Nephron (organoid): ENCODE data around the gene IDI2.

ENCODE experiments used
- H3K27ac Mint-ChIP-seq, 3 experiments: 2 replicates each; pipeline ENCODE4 v1.8.0; 2020; ENCODE audit warnings: mixed read lengths in 3 of 3, mild to moderate bottlenecking in 2 of 3, moderate library complexity in 1 of 3
- H3K27me3 Mint-ChIP-seq: 2 replicates; pipeline ENCODE4 v1.8.0; 2021; ENCODE audit warnings: low read depth, mild to moderate bottlenecking, moderate library complexity, mixed read lengths
- H3K36me3 Mint-ChIP-seq: 2 replicates; pipeline ENCODE4 v1.8.0; 2020; ENCODE audit warnings: low read depth, mixed read lengths
- H3K4me1 Mint-ChIP-seq: 2 replicates; pipeline ENCODE4 v1.8.0; 2020; ENCODE audit warnings: mixed read lengths
- H3K4me3 Mint-ChIP-seq, 3 experiments: 2 replicates each; pipeline ENCODE4 v1.8.0; 2020; ENCODE audit warnings: mild to moderate bottlenecking in 3 of 3, mixed read lengths in 3 of 3, moderate library complexity in 2 of 3
- H3K9me3 Mint-ChIP-seq: 2 replicates; pipeline ENCODE4 v1.8.0; 2020; ENCODE audit warnings: mixed read lengths
- TF ChIP-seq, protein P1 (sequence below), 3 experiments: fragments of 200-600 bp; sonication (generic); IDR thresholded peaks; one replicate each; pipeline ENCODE4 v1.5.0; 2021; ENCODE audit warnings: antibody characterized with exemption in 3 of 3; ENCODE audit not compliant: unreplicated experiment in 3 of 3

The IDI2 gene

DNA sequence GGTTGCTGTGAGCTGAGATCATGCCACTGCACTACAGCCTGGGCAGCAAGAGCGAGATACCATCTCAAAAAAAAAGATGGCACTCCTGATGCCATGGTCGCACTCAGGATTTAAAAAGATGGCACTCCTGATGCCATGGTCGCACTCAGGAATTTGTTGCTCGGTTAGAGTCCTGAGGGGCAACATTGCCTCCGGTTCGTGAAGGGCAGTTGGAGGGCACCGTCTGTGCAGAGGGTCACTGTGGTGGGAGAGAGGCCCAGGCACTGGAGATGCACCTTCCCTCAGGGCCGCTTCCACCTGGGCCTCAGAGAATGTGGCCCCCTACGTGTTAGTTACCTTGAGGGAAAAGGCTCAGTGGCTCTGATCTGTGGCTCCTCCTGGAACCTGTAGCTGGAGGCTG lies 19.1 kb downstream of the IDI2 start:
- H3K4me3 Mint-ChIP-seq, result no peak overlapping the region
- no peaks in the 10 kb centered on the region for H3K27me3 Mint-ChIP-seq
- peaks cover 16% of the 10 kb centered on the region for H3K9me3 Mint-ChIP-seq
- TF ChIP-seq, protein P1, sequence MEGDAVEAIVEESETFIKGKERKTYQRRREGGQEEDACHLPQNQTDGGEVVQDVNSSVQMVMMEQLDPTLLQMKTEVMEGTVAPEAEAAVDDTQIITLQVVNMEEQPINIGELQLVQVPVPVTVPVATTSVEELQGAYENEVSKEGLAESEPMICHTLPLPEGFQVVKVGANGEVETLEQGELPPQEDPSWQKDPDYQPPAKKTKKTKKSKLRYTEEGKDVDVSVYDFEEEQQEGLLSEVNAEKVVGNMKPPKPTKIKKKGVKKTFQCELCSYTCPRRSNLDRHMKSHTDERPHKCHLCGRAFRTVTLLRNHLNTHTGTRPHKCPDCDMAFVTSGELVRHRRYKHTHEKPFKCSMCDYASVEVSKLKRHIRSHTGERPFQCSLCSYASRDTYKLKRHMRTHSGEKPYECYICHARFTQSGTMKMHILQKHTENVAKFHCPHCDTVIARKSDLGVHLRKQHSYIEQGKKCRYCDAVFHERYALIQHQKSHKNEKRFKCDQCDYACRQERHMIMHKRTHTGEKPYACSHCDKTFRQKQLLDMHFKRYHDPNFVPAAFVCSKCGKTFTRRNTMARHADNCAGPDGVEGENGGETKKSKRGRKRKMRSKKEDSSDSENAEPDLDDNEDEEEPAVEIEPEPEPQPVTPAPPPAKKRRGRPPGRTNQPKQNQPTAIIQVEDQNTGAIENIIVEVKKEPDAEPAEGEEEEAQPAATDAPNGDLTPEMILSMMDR (IDR thresholded peaks at IDR 0.05; ENCODE audit: unreplicated experiment in 3 of 3), result no peak
- H3K4me1 Mint-ChIP-seq, result no peaks in the 10 kb centered on the region
- peaks cover 85% of the 10 kb centered on the region for H3K36me3 Mint-ChIP-seq
- no peak overlapping the region for H3K27ac Mint-ChIP-seq

DNA sequence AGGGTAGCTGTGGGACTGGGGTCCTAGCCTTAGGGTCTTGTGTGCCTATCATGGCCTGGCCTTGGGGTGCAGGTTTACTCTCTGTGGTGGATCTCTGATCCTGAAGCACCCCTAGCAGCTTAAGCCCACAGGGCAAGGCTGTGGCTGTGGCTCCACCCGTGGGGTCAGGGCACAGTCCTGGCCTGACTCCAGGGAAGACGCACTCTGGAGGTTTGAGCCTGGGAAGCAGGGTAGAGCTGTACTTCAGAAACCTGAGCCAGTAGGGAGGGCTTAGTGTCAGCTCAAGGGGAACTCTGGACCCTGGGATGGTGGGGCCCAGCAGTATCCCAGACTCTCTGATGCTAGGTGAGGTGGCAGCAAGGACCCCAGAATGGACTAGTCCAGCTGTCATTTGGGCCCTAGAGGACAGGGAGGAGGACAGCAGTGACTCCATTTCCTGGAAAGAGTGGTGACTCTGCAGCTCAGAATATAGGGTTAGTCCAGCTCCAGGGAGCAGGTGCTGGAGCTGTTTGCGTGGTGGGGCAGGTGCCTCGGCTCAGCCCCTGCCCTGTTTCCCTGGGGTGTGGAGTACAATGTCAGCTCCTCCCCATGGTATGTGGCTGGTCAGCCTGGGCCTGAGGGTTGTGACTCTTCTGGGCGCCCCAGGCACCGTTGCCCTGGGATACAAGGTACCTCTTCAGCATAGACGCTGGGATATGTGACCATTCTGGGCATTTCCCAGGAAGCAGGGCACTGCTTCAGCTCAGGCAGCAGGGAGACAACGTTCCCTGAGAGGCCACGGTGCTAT lies 21.6 kb downstream of the IDI2 start:
- H3K27ac Mint-ChIP-seq, result no peak overlapping the region
- no peaks in the 10 kb centered on the region for H3K4me1 Mint-ChIP-seq
- H3K9me3 Mint-ChIP-seq, result peaks cover 28% of the 10 kb centered on the region
- H3K27me3 Mint-ChIP-seq, result no peaks in the 10 kb centered on the region
- H3K36me3 Mint-ChIP-seq, result peaks cover 90% of the 10 kb centered on the region
- no peak overlapping the region for H3K4me3 Mint-ChIP-seq
- TF ChIP-seq, protein P1 (IDR thresholded peaks at IDR 0.05; ENCODE audit: unreplicated experiment in 3 of 3), result no peak

- Mint-ChIP-seq H3K4me3 (no peak overlapping the region), H3K4me1 (no peaks in the 10 kb centered on the region), H3K36me3 (peaks cover 89% of the 10 kb centered on the region), H3K27me3 (no peaks in the 10 kb centered on the region), H3K9me3 (peaks cover 28% of the 10 kb centered on the region), H3K27ac (no peak overlapping the region)
- TF ChIP-seq, protein P1 (IDR thresholded peaks at IDR 0.05; ENCODE audit: unreplicated experiment in 3 of 3), result no peak
These were observed 23.1 kb downstream of the IDI2 start for GRCh38 chr10:1002425-1003006.

- Mint-ChIP-seq H3K36me3 (peaks cover 92% of the 10 kb centered on the region), H3K4me3 (no peak overlapping the region), H3K4me1 (no peaks in the 10 kb centered on the region), H3K27ac (no peak overlapping the region), H3K9me3 (peaks cover 18% of the 10 kb centered on the region), H3K27me3 (no peaks in the 10 kb centered on the region)
- TF ChIP-seq, protein P1 (IDR thresholded peaks at IDR 0.05; ENCODE audit: unreplicated experiment in 3 of 3), result no peak
These were observed 28.2 kb downstream of the IDI2 start for GRCh38 chr10:997266-998022.

DNA sequence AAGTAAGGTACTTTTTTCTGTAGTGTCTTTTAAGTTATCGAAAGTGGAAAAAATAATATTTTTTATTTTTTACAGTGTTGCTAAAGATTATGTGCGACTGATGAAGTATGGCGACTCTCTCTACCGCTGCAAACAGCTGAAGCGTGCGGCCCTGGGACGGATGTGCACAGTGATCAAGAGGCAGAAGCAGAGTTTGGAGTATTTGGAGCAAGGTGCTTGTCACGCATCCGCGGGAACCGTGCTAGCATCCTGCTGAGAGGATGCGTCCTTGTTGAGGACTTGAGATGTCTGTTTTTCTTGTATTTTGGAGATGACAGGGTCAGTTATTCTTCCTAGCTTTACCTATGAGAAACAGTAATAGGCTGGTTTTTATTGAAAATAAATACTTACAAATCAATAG lies 29.6 kb downstream of the IDI2 start:
- peaks cover 84% of the 10 kb centered on the region for H3K36me3 Mint-ChIP-seq
- H3K27me3 Mint-ChIP-seq, result no peaks in the 10 kb centered on the region
- H3K27ac Mint-ChIP-seq, result no peak overlapping the region

More for the DNA sequence above, 29.6 kb downstream of the IDI2 start:
- TF ChIP-seq, protein P1 (IDR thresholded peaks at IDR 0.05; ENCODE audit: unreplicated experiment in 3 of 3), result no peak
- H3K4me3 Mint-ChIP-seq, result no peak overlapping the region
- H3K9me3 Mint-ChIP-seq, result peaks cover 6% of the 10 kb centered on the region
- peaks cover 4% of the 10 kb centered on the region for H3K4me1 Mint-ChIP-seq
